ENCODE data around the gene TPK1. TPM values are rescaled to one million over a fixed set of nuclear protein-coding genes. Genes with fewer than 3 reads are reported as not detected.

The TPK1 gene
- total and polyA plus RNA-seq, 2 of the 4 experiments (the other 2 are of a cell fraction): 0.38 to 1.8 TPM

DNA sequence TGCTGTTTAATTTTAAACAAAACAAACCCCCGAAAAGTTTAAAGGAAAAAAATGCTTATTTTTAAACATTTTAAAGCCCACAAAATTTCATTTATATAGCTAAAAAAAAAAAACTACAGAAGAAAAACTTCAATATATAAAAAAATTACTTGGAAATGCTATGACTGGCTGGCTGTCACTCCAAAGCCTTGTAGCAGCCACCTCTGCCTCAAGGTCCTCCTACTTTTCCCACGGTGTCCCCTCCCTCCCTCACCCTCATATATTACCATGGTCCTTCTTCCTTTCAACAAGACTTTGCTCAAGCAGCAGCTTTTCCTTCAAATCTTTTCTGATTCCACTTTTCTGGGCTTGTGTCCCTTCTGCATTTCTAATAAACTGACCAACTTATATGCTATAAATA lies 122.0 kb downstream of the TPK1 start:
- POLR2A ChIA-PET (ENCODE audit: unreplicated experiment): no interaction called here
- DNase-seq: no peak
- H2AK9ac ChIP-seq (replicated peaks; ENCODE audit: low read depth, low read length, poor library complexity): no peak overlapping the region
- H3K9ac ChIP-seq (ENCODE audit: low read depth, low read length): no peak overlapping the region
- H3K14ac ChIP-seq (replicated peaks; ENCODE audit: low read depth, low read length): no peak overlapping the region
- no CpG with 5 or more reads among the region's 2 CpGs for WGBS, 2 experiments (ENCODE audit: extremely low coverage in 2 of 2, insufficient read length in 1 of 2)
- peaks cover 19% of the 10 kb centered on the region for H3K9me3 ChIP-seq (ENCODE audit: control insufficient read depth, insufficient read depth, low read length)
- no peak overlapping the region for H3K27ac ChIP-seq (ENCODE audit: insufficient read depth, low read length)
- no TSS peak for BruUV-seq (replicated peaks)
- H3K79me1 ChIP-seq (ENCODE audit: low read depth in 1 of 2, low read length in 2 of 2): no peaks in the 10 kb centered on the region
- H4K5ac ChIP-seq (ENCODE audit: low read depth, low read length): no peak overlapping the region
- H3K18ac ChIP-seq (ENCODE audit: low read depth, low read length): no peak overlapping the region
- no peak overlapping the region for H2BK120ac ChIP-seq (ENCODE audit: low read depth, low read length)
- no peak overlapping the region for H4K8ac ChIP-seq (ENCODE audit: low read depth in 2 of 2, low read length in 2 of 2)
- H3K4me3 ChIP-seq (ENCODE audit: insufficient read depth, low read depth, low read length): no peak overlapping the region
- no peaks in the 10 kb centered on the region for H3K36me3 ChIP-seq (ENCODE audit: control insufficient read depth, insufficient read depth, low read length)
- H2AK5ac ChIP-seq (ENCODE audit: low read depth, low read length): no peak overlapping the region
- H2BK20ac ChIP-seq (ENCODE audit: low read depth, low read length): no peak overlapping the region
- dilution Hi-C loops (cut with HindIII; ENCODE audit: low sequenced_read_pairs, unreplicated experiment): no loop called here
- TF ChIP-seq BHLHE40 (IDR thresholded peaks at IDR 0.05; ENCODE audit: low read depth, low read length) (no peak), MXI1 (IDR thresholded peaks at IDR 0.05; ENCODE audit: borderline replicate concordance, low read depth, low read length) (no peak), RCOR1 (IDR thresholded peaks at IDR 0.05; ENCODE audit: insufficient replicate concordance, low read length) (no peak), MAFK (IDR thresholded peaks at IDR 0.05; ENCODE audit: low read depth, low read length) (no peak), POLR2A (IDR thresholded peaks at IDR 0.05; ENCODE audit: low read depth, low read length) (no peak)
- no peak overlapping the region for H3K4me2 ChIP-seq (ENCODE audit: low read depth, low read length)
- H3K9me1 ChIP-seq (ENCODE audit: insufficient read depth, low read length): no peaks in the 10 kb centered on the region
- CTCF ChIA-PET: no interaction called here
- in situ Hi-C loops (cut with MboI; ENCODE audit: low sequenced_read_pairs): no loop called here
- no peak overlapping the region for H2BK5ac ChIP-seq (ENCODE audit: low read depth, low read length, poor library complexity, severe bottlenecking)
- no peaks in the 10 kb centered on the region for H3K4me1 ChIP-seq (ENCODE audit: control insufficient read depth, insufficient read depth, low read length)
- no peak overlapping the region for H3K23ac ChIP-seq (ENCODE audit: low read depth, low read length)
- H2BK15ac ChIP-seq (ENCODE audit: low read depth, low read length): no peak overlapping the region
- no peak overlapping the region for H4K91ac ChIP-seq (ENCODE audit: insufficient read depth, low read depth, low read length)
- intact Hi-C loops (cut with micrococcal nuclease): no loop called here
- H2AFZ ChIP-seq (replicated peaks; ENCODE audit: low read length, poor library complexity): no peak overlapping the region
- H3K27me3 ChIP-seq (ENCODE audit: control insufficient read depth, insufficient read depth, low read length): no peaks in the 10 kb centered on the region
- H4K20me1 ChIP-seq (ENCODE audit: insufficient read depth, low read length): no peaks in the 10 kb centered on the region
- no peak overlapping the region for H3K56ac ChIP-seq (ENCODE audit: extremely low read depth, insufficient read depth, low read length)
- ATAC-seq (ENCODE audit: low read depth): no peak
- H3K4ac ChIP-seq (ENCODE audit: low read depth, low read length): no peak overlapping the region
